ENCODE measurements around the gene ART3. TPM values are rescaled to one million over a fixed set of nuclear protein-coding genes. Genes with fewer than 3 reads are reported as not detected.

ART3 gene
- total and polyA plus RNA-seq, 9 of the 15 experiments (the other 6 are each of a cell fraction or from before 2014, with no cell fraction given), result 0.69 to 1.4 (median 1.1) TPM; not detected in 1

GRCh38 chr4:76058888-76059426, 15.6 kb upstream of the ART3 start:
- ChIA-PET POLR2A (interaction anchor here (0.7 to 1.3 kb wide), 2 partner anchors 9 to 25 kb away, joined by 4 to 5 read pairs; no protein-coding TSS in a partner anchor), CTCF (ENCODE audit: low intra/inter-chr PET ratio) (no interaction called here)
- peak; percentile 65 for FAIRE-seq
- 2% methylated on average over 3 of the region's 3 CpGs for WGBS (ENCODE audit: insufficient coverage, low coverage, missing lambda C conversion rate)
- intact Hi-C loops (cut with micrococcal nuclease), result no loop called here
- Histone ChIP-seq H3K27ac (ENCODE audit: extremely low read depth, low read depth, low read length) (no peak overlapping the region), H3K9me3 (replicated peaks; ENCODE audit: control insufficient read depth, insufficient read depth, low read depth, low read length) (no peaks in the 10 kb centered on the region), H3K36me3 (ENCODE audit: control insufficient read depth, insufficient read depth, low read length) (no peaks in the 10 kb centered on the region), H3K9ac (ENCODE audit: insufficient read depth in 1 of 2, low read depth in 2 of 2, low read length in 2 of 2) (no peak overlapping the region), H3K79me2 (ENCODE audit: control insufficient read depth, insufficient read depth, low read length) (no peaks in the 10 kb centered on the region), H3K9me1 (ENCODE audit: control insufficient read depth, insufficient read depth, low read length) (no peaks in the 10 kb centered on the region), H3K27me3 (ENCODE audit: control insufficient read depth in 2 of 2, insufficient read depth in 2 of 2, low read length in 2 of 2) (no peaks in the 10 kb centered on the region), H3K4me2 (ENCODE audit: insufficient read depth, low read length) (no peak overlapping the region), H2AFZ (ENCODE audit: low read depth, low read length) (no peak overlapping the region), H3K4me1 (replicated peaks in 1 of 2; ENCODE audit: control insufficient read depth in 2 of 2, insufficient read depth in 2 of 2, low read length in 2 of 2) (no peaks in the 10 kb centered on the region), H3K4me3 (no peak overlapping the region), H4K20me1 (replicated peaks; ENCODE audit: control insufficient read depth, insufficient read depth, low read length) (no peaks in the 10 kb centered on the region)
- peak in 2 of 4 experiments; percentile 24 to 58 for DNase-seq (ENCODE audit: extremely low read depth in 1 of 4, low spot score in 3 of 4)
- ATAC-seq, result peak; percentile 62
- no TSS peak for BruUV-seq (replicated peaks)
- in situ Hi-C loops (cut with MboI), result no loop called here
- no peak for TF ChIP-seq ZNF217 (CRISPR knock-in tag; IDR thresholded peaks at IDR 0.05)
- no peak for TF ChIP-seq CHD7 (IDR thresholded peaks at IDR 0.05; ENCODE audit: low read depth, low read length)
- TF ChIP-seq MYC (IDR thresholded peaks at IDR 0.05; ENCODE audit: low read depth, low read length), result no peak
- no peak for TF ChIP-seq MYC (CRISPR knock-in tag; IDR thresholded peaks at IDR 0.05; ENCODE audit: borderline replicate concordance, low read depth)
- no peak for TF ChIP-seq CBX8 (IDR thresholded peaks at IDR 0.05; ENCODE audit: borderline replicate concordance, extremely low read depth, low read depth, low read length, poor library complexity, severe bottlenecking)
- TF ChIP-seq ZNF12 (CRISPR knock-in tag; IDR thresholded peaks at IDR 0.05), result no peak
- TF ChIP-seq SMARCC2 (IDR thresholded peaks at IDR 0.05; ENCODE audit: low read depth), result no peak
- TF ChIP-seq ZNF311 (CRISPR knock-in tag; IDR thresholded peaks at IDR 0.05), result no peak
- no peak for TF ChIP-seq GTF2A2 (tag; IDR thresholded peaks at IDR 0.05)
- no peak for TF ChIP-seq TBP (optimal IDR thresholded peaks at IDR 0.05; ENCODE audit: low read depth, low read length)
- TF ChIP-seq PHF8 (IDR thresholded peaks at IDR 0.05; ENCODE audit: borderline replicate concordance, low read length), result no peak
- TF ChIP-seq ZNF57 (CRISPR knock-in tag; IDR thresholded peaks at IDR 0.05), result no peak
